H9 (cell line): ENCODE measurements around the gene GCAT. TPM values are rescaled to one million over a fixed set of nuclear protein-coding genes. Genes with fewer than 3 reads are reported as not detected.

ENCODE experiments used
- DNase-seq: peaks from one replicate; pipeline ENCODE4 v3.0.0-alpha.2; 2017
- H2AFZ ChIP-seq: one replicate; pipeline ENCODE4 v1.6.1; 2013; ENCODE audit warnings: mild to moderate bottlenecking, low read length, control low read depth, moderate library complexity
- H2AK5ac ChIP-seq: 2 replicates; pipeline ENCODE4 v1.6.1; 2013; ENCODE audit warnings: low read length, control low read depth, mixed read lengths; ENCODE audit not compliant: insufficient read length
- H2BK120ac ChIP-seq: one replicate; pipeline ENCODE4 v1.6.1; 2013; ENCODE audit warnings: low read depth, mild to moderate bottlenecking, low read length, control low read depth, inconsistent platforms; ENCODE audit not compliant: poor library complexity, severe bottlenecking
- H2BK12ac ChIP-seq: 2 replicates; pipeline ENCODE4 v1.6.1; 2013; ENCODE audit warnings: low read length, control low read depth, mixed read lengths, low read depth; ENCODE audit not compliant: insufficient read length
- H2BK15ac ChIP-seq: 2 replicates; pipeline ENCODE4 v1.6.1; 2013; ENCODE audit warnings: low read depth, low read length, control low read depth
- H2BK20ac ChIP-seq: one replicate; pipeline ENCODE4 v1.6.1; 2013; ENCODE audit warnings: low read depth, mild to moderate bottlenecking, low read length, control low read depth, inconsistent platforms; ENCODE audit not compliant: poor library complexity, severe bottlenecking
- H2BK5ac ChIP-seq: 2 replicates; pipeline ENCODE4 v1.6.1; 2013; ENCODE audit warnings: low read length, control low read depth, mixed read lengths; ENCODE audit not compliant: insufficient read length
- H3K14ac ChIP-seq: 2 replicates; pipeline ENCODE4 v1.6.1; 2013; ENCODE audit warnings: low read length, control low read depth; ENCODE audit not compliant: insufficient read depth
- H3K18ac ChIP-seq: 2 replicates; pipeline ENCODE4 v1.6.1; 2013; ENCODE audit warnings: low read depth, mild to moderate bottlenecking, mixed read lengths, low read length, control low read depth; ENCODE audit not compliant: insufficient read length
- H3K23ac ChIP-seq: 2 replicates; pipeline ENCODE4 v1.6.1; 2013; ENCODE audit warnings: low read length, control low read depth, mixed read lengths, low read depth; ENCODE audit not compliant: insufficient read length
- H3K23me2 ChIP-seq: 2 replicates; pipeline ENCODE4 v1.6.1; 2013; ENCODE audit warnings: low read depth, mild to moderate bottlenecking, mixed read lengths, low read length, control low read depth; ENCODE audit not compliant: insufficient read length, poor library complexity, severe bottlenecking
- H3K27ac ChIP-seq: 2 replicates; pipeline ENCODE4 v1.5.1; 2013; ENCODE audit warnings: low read length, control low read depth, mixed read lengths, low read depth; ENCODE audit not compliant: insufficient read length
- H3K27me3 ChIP-seq: 2 replicates; pipeline ENCODE4 v1.6.1; 2013; ENCODE audit warnings: low read length, control low read depth, inconsistent platforms; ENCODE audit not compliant: insufficient read depth
- H3K4ac ChIP-seq: 2 replicates; pipeline ENCODE4 v1.6.1; 2013; ENCODE audit warnings: low read depth, mild to moderate bottlenecking, control low read depth, inconsistent platforms, low read length, moderate library complexity
- H3K4me1 ChIP-seq: 2 replicates; pipeline ENCODE4 v1.6.1; 2013; ENCODE audit warnings: low read length, control low read depth, inconsistent platforms; ENCODE audit not compliant: insufficient read depth
- H3K4me2 ChIP-seq: 2 replicates; pipeline ENCODE4 v1.6.1; 2013; ENCODE audit warnings: low read length, control low read depth, mixed read lengths; ENCODE audit not compliant: insufficient read length, insufficient read depth
- H3K56ac ChIP-seq: 2 replicates; pipeline ENCODE4 v1.6.1; 2013; ENCODE audit warnings: low read depth, mild to moderate bottlenecking, mixed read lengths, low read length, control low read depth; ENCODE audit not compliant: insufficient read length
- H3K79me1 ChIP-seq: 2 replicates; pipeline ENCODE4 v1.6.1; 2013; ENCODE audit warnings: low read depth, mild to moderate bottlenecking, moderate library complexity, low read length, control low read depth, inconsistent platforms; ENCODE audit not compliant: insufficient read depth, poor library complexity, severe bottlenecking
- H3K79me2 ChIP-seq: 2 replicates; pipeline ENCODE4 v1.6.1; 2013; ENCODE audit warnings: low read length, control low read depth, inconsistent platforms; ENCODE audit not compliant: insufficient read depth
- H3K9ac ChIP-seq: 2 replicates; pipeline ENCODE4 v1.6.1; 2013; ENCODE audit warnings: low read length, control low read depth, mixed read lengths; ENCODE audit not compliant: insufficient read length; ENCODE audit errors: extremely low read depth
- H3K9me3 ChIP-seq: one replicate; pipeline ENCODE4 v1.6.1; 2013; ENCODE audit warnings: low read depth, low read length, inconsistent platforms; ENCODE audit not compliant: control insufficient read depth
- H3T11ph ChIP-seq: one replicate; pipeline ENCODE4 v1.6.1; 2013; ENCODE audit warnings: mild to moderate bottlenecking, low read length, control low read depth, inconsistent platforms
- H4K20me1 ChIP-seq: one replicate; pipeline ENCODE4 v1.6.1; 2013; ENCODE audit not compliant: control insufficient read depth, insufficient read length, insufficient read depth
- H4K5ac ChIP-seq: 2 replicates; pipeline ENCODE4 v1.6.1; 2013; ENCODE audit warnings: low read depth, mild to moderate bottlenecking, mixed read lengths, low read length, control low read depth; ENCODE audit not compliant: insufficient read length
- H4K8ac ChIP-seq: replicated peaks from 2 replicates; pipeline ENCODE4 v1.6.1; 2013; ENCODE audit warnings: low read length, control low read depth, mixed read lengths, low read depth; ENCODE audit not compliant: insufficient read length
- H4K91ac ChIP-seq: 2 replicates; pipeline ENCODE4 v1.6.1; 2013; ENCODE audit warnings: low read depth, mild to moderate bottlenecking, moderate library complexity, mixed read lengths, low read length, control low read depth; ENCODE audit not compliant: insufficient read length
- H3K27ac Mint-ChIP-seq, 3 experiments: 2 replicates in 2 of 3; 3 replicates in 1 of 3; pipeline ENCODE4 v1.8.0; 2020 to 2021; ENCODE audit warnings: mixed read lengths in 3 of 3, mild to moderate bottlenecking in 1 of 3, moderate library complexity in 1 of 3
- H3K27me3 Mint-ChIP-seq: 2 replicates; pipeline ENCODE4 v1.8.0; 2021; ENCODE audit warnings: low read depth, mild to moderate bottlenecking, moderate library complexity, mixed read lengths
- H3K36me3 Mint-ChIP-seq, 3 experiments: 2 replicates in 2 of 3; 3 replicates in 1 of 3; pipeline ENCODE4 v1.8.0; 2020 to 2021; ENCODE audit warnings: low read depth in 3 of 3, mixed read lengths in 3 of 3; ENCODE audit not compliant: insufficient read depth in 1 of 3
- H3K4me1 Mint-ChIP-seq, 2 experiments: 2 replicates each; pipeline ENCODE4 v1.8.0; 2020; ENCODE audit warnings: mixed read lengths in 2 of 2
- H3K4me3 Mint-ChIP-seq, 2 experiments: 2 replicates in 1 of 2; 3 replicates in 1 of 2; pipeline ENCODE4 v1.8.0; 2020 to 2021; ENCODE audit warnings: mild to moderate bottlenecking in 2 of 2, mixed read lengths in 2 of 2, moderate library complexity in 1 of 2
- H3K9me3 Mint-ChIP-seq, 2 experiments: 2 replicates in 1 of 2; 3 replicates in 1 of 2; pipeline ENCODE4 v1.8.0; 2020; ENCODE audit warnings: mild to moderate bottlenecking in 2 of 2, mixed read lengths in 2 of 2, moderate library complexity in 1 of 2
- WGBS: extraction: QIAGEN DNeasy Blood & Tissue Kit; methylation state at CpG from one replicate; pipeline ENCODE4 v1.1.7; 2013; ENCODE audit warnings: missing lambda C conversion rate, low lambda C conversion rate, mixed read lengths; ENCODE audit not compliant: insufficient read length; ENCODE audit errors: extremely low coverage; 5-methylcytosine and 5-hydroxymethylcytosine counted together
- total RNA-seq: library from RNA; stranded (reverse); gene quantifications from 2 replicates; pipeline ENCODE4 v1.2.1, GENCODE V29; 2021
- TF ChIP-seq, protein P1 (sequence below): fragments of 200-600 bp; sonication (generic); conservative IDR thresholded peaks from 3 replicates; pipeline ENCODE4 v1.8.0; 2021; ENCODE audit warnings: antibody characterized with exemption, mild to moderate bottlenecking

GCAT gene
- total RNA-seq, 1 experiment from 2014 or later, result 26.9 TPM

GRCh38 chr22:37806409-37807333 lies 1.1 kb upstream of the GCAT start:
- Mint-ChIP-seq H3K4me3 (peak overlapping the region; percentile 81 to 93), H3K27me3 (peaks cover 45% of the 10 kb centered on the region), H3K36me3 (peaks cover 0 to 4% (median 0%) of the 10 kb centered on the region in 3 experiments; a peak in 2 of 7 replicates), H3K27ac (peak overlapping the region in 1 of 3 experiments; percentile 72; a peak in 2 of 7 replicates), H3K4me1 (peaks cover 35 to 43% of the 10 kb centered on the region in 2 experiments), H3K9me3 (peaks cover 0 to 4% of the 10 kb centered on the region in 2 experiments; a peak in 3 of 5 replicates)
- Histone ChIP-seq H3K56ac (no peak overlapping the region), H4K20me1 (no peaks in the 10 kb centered on the region), H3K14ac (no peak overlapping the region), H2BK120ac (no peak overlapping the region), H3K18ac (no peak overlapping the region), H3K79me2 (peaks cover 2% of the 10 kb centered on the region; the same call in 1 of the 2 replicates), H2BK15ac (no peak overlapping the region), H3T11ph (no peak overlapping the region), H3K27ac (no peak overlapping the region), H4K5ac (no peak overlapping the region), H2BK12ac (no peak overlapping the region), H3K27me3 (peaks cover 13% of the 10 kb centered on the region; the same call in 1 of the 2 replicates), H3K4me2 (peak overlapping the region; percentile 87), H4K91ac (no peak overlapping the region), H2AFZ (no peak overlapping the region), H2AK5ac (no peak overlapping the region), H3K9me3 (no peaks in the 10 kb centered on the region), H3K9ac (peak overlapping the region; percentile 65), H3K79me1 (peaks cover 2% of the 10 kb centered on the region), H3K23me2 (peaks cover 54% of the 10 kb centered on the region), H2BK20ac (no peak overlapping the region), H3K4me1 (no peaks in the 10 kb centered on the region; the same call in 1 of the 2 replicates), H4K8ac (no peak overlapping the region), H3K4ac (no peak overlapping the region), H3K23ac (no peak overlapping the region), H2BK5ac (no peak overlapping the region)
- no peak for DNase-seq
- no CpG with 5 or more reads among the region's 19 CpGs for WGBS
- TF ChIP-seq, protein P1, sequence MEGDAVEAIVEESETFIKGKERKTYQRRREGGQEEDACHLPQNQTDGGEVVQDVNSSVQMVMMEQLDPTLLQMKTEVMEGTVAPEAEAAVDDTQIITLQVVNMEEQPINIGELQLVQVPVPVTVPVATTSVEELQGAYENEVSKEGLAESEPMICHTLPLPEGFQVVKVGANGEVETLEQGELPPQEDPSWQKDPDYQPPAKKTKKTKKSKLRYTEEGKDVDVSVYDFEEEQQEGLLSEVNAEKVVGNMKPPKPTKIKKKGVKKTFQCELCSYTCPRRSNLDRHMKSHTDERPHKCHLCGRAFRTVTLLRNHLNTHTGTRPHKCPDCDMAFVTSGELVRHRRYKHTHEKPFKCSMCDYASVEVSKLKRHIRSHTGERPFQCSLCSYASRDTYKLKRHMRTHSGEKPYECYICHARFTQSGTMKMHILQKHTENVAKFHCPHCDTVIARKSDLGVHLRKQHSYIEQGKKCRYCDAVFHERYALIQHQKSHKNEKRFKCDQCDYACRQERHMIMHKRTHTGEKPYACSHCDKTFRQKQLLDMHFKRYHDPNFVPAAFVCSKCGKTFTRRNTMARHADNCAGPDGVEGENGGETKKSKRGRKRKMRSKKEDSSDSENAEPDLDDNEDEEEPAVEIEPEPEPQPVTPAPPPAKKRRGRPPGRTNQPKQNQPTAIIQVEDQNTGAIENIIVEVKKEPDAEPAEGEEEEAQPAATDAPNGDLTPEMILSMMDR, result 0 out of 3 replicates have a peak, but pooled peaks have one; percentile 5
